HCT116 (cell line): ENCODE data around the gene TMEM121. TPM values are rescaled to one million over a fixed set of nuclear protein-coding genes. Genes with fewer than 3 reads are reported as not detected.

ENCODE experiments used
- ATAC-seq: fragments of 200-7000 bp; cut with Tn5 transposase; 2 replicates; pipeline ENCODE4 v1.9.1; 2020; ENCODE audit warnings: mild to moderate bottlenecking, moderate library complexity
- BruUV-seq: library from RNA; stranded (reverse); fragments of 400-500 nt; replicated peaks from 2 replicates; lab custom pipeline; 2021; lab: Mats Ljungman, UMichigan
- CTCF ChIA-PET: fragments of 300-600 bp; sonication (Branson Sonifier 250); formaldehyde crosslinking; loops from one replicate; lab custom pipeline; 2021; ENCODE audit warnings: antibody characterized with exemption; lab: Charles Lee
- POLR2A ChIA-PET: fragments of 300-600, 350-600 bp; sonication (Branson Sonifier 250); formaldehyde crosslinking; loops from one replicate; lab custom pipeline; 2021; ENCODE audit warnings: antibody characterized with exemption; lab: Charles Lee
- RAD21 ChIA-PET, 2 experiments: fragments of 300-600 bp; sonication (Branson Sonifier 250); formaldehyde crosslinking; loops; one replicate each; lab custom pipeline; 2023; ENCODE audit warnings: low total read pairs in 2 of 2; ENCODE audit not compliant: uncharacterized antibody in 2 of 2, unreplicated experiment in 2 of 2, low non-redundant PET in 1 of 2; lab: Charles Lee
- DNase-seq: peaks from one replicate; pipeline ENCODE4 v3.0.0-alpha.2; 2010; ENCODE audit warnings: low read depth, low spot score
- H2AFZ ChIP-seq: fragments of 200-600 bp; shearing (Covaris generic), sonication (generic); 2 replicates; pipeline ENCODE4 v1.6.1; 2017; ENCODE audit warnings: low read depth, mixed run types, mixed read lengths, antibody characterized with exemption, low read length; ENCODE audit not compliant: poor library complexity, severe bottlenecking
- H3K27ac ChIP-seq: 2 replicates; pipeline ENCODE4 v1.5.1; 2012; ENCODE audit warnings: low read depth, low read length
- H3K27me3 ChIP-seq: fragments of 200-600 bp; sonication (generic); 2 replicates; pipeline ENCODE4 v1.6.1; 2016; ENCODE audit warnings: mixed run types, low read length, mixed read lengths; ENCODE audit not compliant: insufficient read depth
- H3K36me3 ChIP-seq, 2 experiments: fragments of 200-500 bp in 1 of 2; fragments of 200-600 bp in 1 of 2; sonication (Bioruptor generic) in 1 of 2; sonication (generic) in 1 of 2; 2 replicates each; pipeline versions ENCODE4 v1.5.1 to v1.6.1; 2014 to 2016; ENCODE audit warnings: low read length in 2 of 2, inconsistent platforms in 1 of 2, mixed read lengths in 1 of 2, mixed run types in 1 of 2; ENCODE audit not compliant: insufficient read depth in 2 of 2, control insufficient read depth in 1 of 2
- H3K4me1 ChIP-seq, 2 experiments: fragments of 200-600 bp in 1 of 2; sonication (generic) in 1 of 2; 2 replicates each; pipeline versions ENCODE4 v1.5.1 to v1.6.1; 2012 to 2017; ENCODE audit warnings: low read length in 2 of 2, inconsistent platforms in 1 of 2, mild to moderate bottlenecking in 1 of 2, mixed read lengths in 1 of 2, mixed run types in 1 of 2, moderate library complexity in 1 of 2; ENCODE audit not compliant: insufficient read depth in 2 of 2, control insufficient read depth in 1 of 2
- H3K4me2 ChIP-seq: fragments of 200-600 bp; sonication (generic); 2 replicates; pipeline ENCODE4 v1.6.1; 2017; ENCODE audit warnings: mixed run types, low read length, mixed read lengths
- H3K4me3 ChIP-seq, 2 experiments: fragments of 200-600 bp in 1 of 2; sonication (generic) in 1 of 2; replicated peaks in 1 of 2; 2 replicates each; pipeline ENCODE4 v1.5.1; 2011 to 2016; ENCODE audit warnings: low read length in 2 of 2, control low read depth in 1 of 2, low read depth in 1 of 2, mild to moderate bottlenecking in 1 of 2, mixed read lengths in 1 of 2, mixed run types in 1 of 2
- H3K79me2 ChIP-seq: fragments of 200-600 bp; sonication (generic); 2 replicates; pipeline ENCODE4 v1.6.1; 2017; ENCODE audit warnings: mild to moderate bottlenecking, mixed run types, low read length, moderate library complexity, mixed read lengths; ENCODE audit not compliant: insufficient read depth
- H3K9ac ChIP-seq: fragments of 200-600 bp; sonication (generic); 2 replicates; pipeline ENCODE4 v1.6.1; 2016; ENCODE audit warnings: low read length, mixed read lengths
- H3K9me2 ChIP-seq: fragments of 200-600 bp; sonication (generic), shearing (Covaris generic); 2 replicates; pipeline ENCODE4 v1.6.1; 2017; ENCODE audit warnings: mixed run types, mild to moderate bottlenecking, moderate library complexity; ENCODE audit not compliant: insufficient read depth
- H3K9me3 ChIP-seq, 2 experiments: fragments of 200-500 bp in 1 of 2; fragments of 200-600 bp in 1 of 2; sonication (Bioruptor generic) in 1 of 2; sonication (generic) in 1 of 2; 2 replicates each; pipeline ENCODE4 v1.6.1; 2014 to 2017; ENCODE audit warnings: low read length in 2 of 2, mixed read lengths in 2 of 2, inconsistent platforms in 1 of 2, low read depth in 1 of 2, mild to moderate bottlenecking in 1 of 2, mixed run types in 1 of 2, moderate library complexity in 1 of 2; ENCODE audit not compliant: control insufficient read depth in 1 of 2, insufficient read depth in 1 of 2
- H4K20me1 ChIP-seq: fragments of 200-600 bp; sonication (generic), shearing (Covaris generic); 2 replicates; pipeline ENCODE4 v1.6.1; 2017; ENCODE audit warnings: mixed run types, mild to moderate bottlenecking, moderate library complexity; ENCODE audit not compliant: insufficient read depth
- CEBPB ChIP-seq: IDR thresholded peaks from 2 replicates; pipeline ENCODE4 v1.6.1; 2012; ENCODE audit warnings: low read depth
- RAD21 ChIP-seq: IDR thresholded peaks from 2 replicates; pipeline ENCODE4 v1.6.1; 2012; ENCODE audit warnings: low read depth, mild to moderate bottlenecking
- intact Hi-C: fragments of 100-400 bp; cut with micrococcal nuclease; formaldehyde crosslinking; loops from 2 replicates; pipeline ENCODE4 v1.10.0; 2022
- total RNA-seq: library from RNA; stranded (reverse); gene quantifications from one replicate; pipeline ENCODE4 v1.2.1, GENCODE V29; 2021; ENCODE audit not compliant: unreplicated experiment
- TF ChIP-seq, protein P1 (sequence below): IDR thresholded peaks from 2 replicates; pipeline ENCODE4 v1.6.1; 2012

Gene TMEM121
- total RNA-seq, 1 experiment from 2014 or later: 5.5 TPM

DNA sequence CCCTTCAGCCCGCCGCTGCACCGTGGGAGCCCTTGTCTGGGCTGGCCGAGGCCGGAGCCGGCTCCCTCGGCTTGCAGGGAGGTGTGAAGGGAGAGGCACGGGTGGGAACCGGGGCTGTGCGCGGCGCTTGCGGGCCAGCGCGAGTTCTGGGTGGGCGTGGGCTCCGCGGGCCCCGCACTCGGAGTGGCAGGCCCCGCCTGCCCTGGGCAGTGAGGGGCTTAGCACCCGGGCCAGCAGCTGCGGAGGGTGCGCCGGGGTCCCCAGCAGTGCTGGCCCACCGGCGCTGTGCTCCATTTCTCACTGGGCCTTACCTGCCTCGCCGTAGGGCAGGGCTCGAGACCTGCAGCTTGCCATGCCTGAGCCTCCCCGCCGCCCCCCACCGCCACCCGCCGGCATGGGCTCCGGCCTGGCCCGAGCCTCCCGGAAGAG, 21.4 kb downstream of the TMEM121 start:
- ChIA-PET RAD21 (no interaction called here), POLR2A (no interaction called here)
- no peak overlapping the region for H2AFZ ChIP-seq
- no peak for ATAC-seq
- H3K27me3 ChIP-seq: no peaks in the 10 kb centered on the region
- no peaks in the 10 kb centered on the region for H3K36me3 ChIP-seq
- no peak overlapping the region for H3K27ac ChIP-seq
- no TSS peak for BruUV-seq
- peaks cover 3 to 13% of the 10 kb centered on the region in 2 experiments; a peak in 1 of 4 replicates for H3K9me3 ChIP-seq
- no peak overlapping the region for H3K9ac ChIP-seq
- H4K20me1 ChIP-seq: no peaks in the 10 kb centered on the region
- no peak for DNase-seq
- H3K4me1 ChIP-seq: no peaks in the 10 kb centered on the region
- no peak overlapping the region for H3K4me2 ChIP-seq
- TF ChIP-seq CEBPB: no peak
- TF ChIP-seq, all 23 proteins: peak for 0
- no peaks in the 10 kb centered on the region for H3K9me2 ChIP-seq
- H3K4me3 ChIP-seq: no peak overlapping the region
- intact Hi-C loops: no loop called here
- no peaks in the 10 kb centered on the region for H3K79me2 ChIP-seq
- CTCF ChIA-PET: no interaction called here

DNA sequence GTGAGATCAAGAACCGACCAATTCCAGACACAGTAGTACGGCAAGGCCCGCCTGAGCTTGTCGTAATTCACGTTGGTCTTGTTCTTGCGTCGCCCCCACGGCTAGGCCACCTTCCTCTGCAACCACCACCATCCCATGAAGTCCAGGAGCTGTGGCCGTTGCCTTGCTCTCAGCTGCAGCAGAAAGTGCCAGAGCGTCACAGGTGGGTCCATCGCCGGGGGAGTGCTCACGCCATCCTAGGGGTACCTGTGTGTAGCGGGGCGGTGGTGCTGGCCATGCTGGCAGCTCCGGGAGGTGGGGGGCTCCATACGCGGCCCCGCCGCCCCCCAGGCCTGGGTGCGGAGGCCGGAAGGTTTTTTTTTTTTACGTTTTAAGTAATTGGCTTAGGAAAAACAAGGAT, 23.1 kb downstream of the TMEM121 start:
- Histone ChIP-seq H3K27ac (no peak overlapping the region), H3K4me2 (no peak overlapping the region), H3K27me3 (no peaks in the 10 kb centered on the region), H3K4me3 (no peak overlapping the region), H3K9ac (no peak overlapping the region), H3K4me1 (no peaks in the 10 kb centered on the region), H3K36me3 (no peaks in the 10 kb centered on the region), H3K9me3 (peaks cover 0 to 3% of the 10 kb centered on the region in 2 experiments; a peak in 1 of 4 replicates), H4K20me1 (no peaks in the 10 kb centered on the region), H3K79me2 (no peaks in the 10 kb centered on the region), H3K9me2 (no peaks in the 10 kb centered on the region), H2AFZ (no peak overlapping the region)
- TF ChIP-seq RAD21: no peak
- TF ChIP-seq, protein P1, sequence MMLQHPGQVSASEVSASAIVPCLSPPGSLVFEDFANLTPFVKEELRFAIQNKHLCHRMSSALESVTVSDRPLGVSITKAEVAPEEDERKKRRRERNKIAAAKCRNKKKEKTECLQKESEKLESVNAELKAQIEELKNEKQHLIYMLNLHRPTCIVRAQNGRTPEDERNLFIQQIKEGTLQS: no peak
- ATAC-seq (no peak), DNase-seq (no peak)
- ChIA-PET POLR2A (no interaction called here), RAD21 (no interaction called here), CTCF (interaction anchor here (1.1 kb wide), 1 partner anchor 12 kb away, joined by 4 read pairs; no protein-coding TSS in a partner anchor)
- intact Hi-C loops: no loop called here
- BruUV-seq: no TSS peak
